GM19468 (cell line): Measurements from ENCODE around the gene CNOT6L.

Experiments used
- ATAC-seq: cut with Tn5 transposase; IDR thresholded peaks from one replicate; pipeline ENCODE4 v1.9.1; 2021; ENCODE audit warnings: mild to moderate bottlenecking, moderate library complexity, moderate number of reproducible peaks; ENCODE audit not compliant: unreplicated experiment; ENCODE audit errors: extremely low read depth

The CNOT6L gene

GRCh38 chr4:77820649-77821561 lies 1.7 kb upstream of the CNOT6L start:
- no peak for ATAC-seq

GRCh38 chr4:77819843-77820648 lies 878 bp upstream of the CNOT6L start:
- ATAC-seq: peak; percentile 70

- ATAC-seq: no peak
Measured at GRCh38 chr4:77819404-77819842, 255 bp upstream of the CNOT6L start.

GRCh38 chr4:77818073-77818601 lies 1.0 kb downstream of the CNOT6L start:
- ATAC-seq: no peak

GRCh38 chr4:77817304-77818072 lies 1.7 kb downstream of the CNOT6L start:
- no peak for ATAC-seq

- no peak for ATAC-seq
Measured at GRCh38 chr4:77816546-77816945, 2.6 kb downstream of the CNOT6L start.

- no peak for ATAC-seq
Measured at GRCh38 chr4:77815636-77816035, 3.5 kb downstream of the CNOT6L start.

- no peak for ATAC-seq
Measured at GRCh38 chr4:77805840-77806239, 13.3 kb downstream of the CNOT6L start.

- ATAC-seq: no peak
Measured at GRCh38 chr4:77804471-77804870, 14.7 kb downstream of the CNOT6L start.

GRCh38 chr4:77802402-77802801 lies 16.8 kb downstream of the CNOT6L start:
- no peak for ATAC-seq

- ATAC-seq: no peak
Measured at GRCh38 chr4:77801260-77801608, 17.9 kb downstream of the CNOT6L start.

GRCh38 chr4:77800483-77801259 lies 18.5 kb downstream of the CNOT6L start:
- no peak for ATAC-seq

- ATAC-seq: no peak
Measured at GRCh38 chr4:77800077-77800476, 19.1 kb downstream of the CNOT6L start.

- ATAC-seq: no peak
Measured at GRCh38 chr4:77798385-77798784, 20.8 kb downstream of the CNOT6L start.

GRCh38 chr4:77797239-77797638 lies 21.9 kb downstream of the CNOT6L start:
- ATAC-seq: no peak

GRCh38 chr4:77795326-77795725 lies 23.8 kb downstream of the CNOT6L start:
- no peak for ATAC-seq

GRCh38 chr4:77790146-77790545 lies 29.0 kb downstream of the CNOT6L start:
- ATAC-seq: no peak

- ATAC-seq: no peak
Measured at GRCh38 chr4:77788990-77789389, 30.2 kb downstream of the CNOT6L start.

GRCh38 chr4:77787969-77788368 lies 31.2 kb downstream of the CNOT6L start:
- no peak for ATAC-seq

- no peak for ATAC-seq
Measured at GRCh38 chr4:77785669-77786068, 33.5 kb downstream of the CNOT6L start.
